ENCODE results near the gene VTN.

The VTN gene

DNA sequence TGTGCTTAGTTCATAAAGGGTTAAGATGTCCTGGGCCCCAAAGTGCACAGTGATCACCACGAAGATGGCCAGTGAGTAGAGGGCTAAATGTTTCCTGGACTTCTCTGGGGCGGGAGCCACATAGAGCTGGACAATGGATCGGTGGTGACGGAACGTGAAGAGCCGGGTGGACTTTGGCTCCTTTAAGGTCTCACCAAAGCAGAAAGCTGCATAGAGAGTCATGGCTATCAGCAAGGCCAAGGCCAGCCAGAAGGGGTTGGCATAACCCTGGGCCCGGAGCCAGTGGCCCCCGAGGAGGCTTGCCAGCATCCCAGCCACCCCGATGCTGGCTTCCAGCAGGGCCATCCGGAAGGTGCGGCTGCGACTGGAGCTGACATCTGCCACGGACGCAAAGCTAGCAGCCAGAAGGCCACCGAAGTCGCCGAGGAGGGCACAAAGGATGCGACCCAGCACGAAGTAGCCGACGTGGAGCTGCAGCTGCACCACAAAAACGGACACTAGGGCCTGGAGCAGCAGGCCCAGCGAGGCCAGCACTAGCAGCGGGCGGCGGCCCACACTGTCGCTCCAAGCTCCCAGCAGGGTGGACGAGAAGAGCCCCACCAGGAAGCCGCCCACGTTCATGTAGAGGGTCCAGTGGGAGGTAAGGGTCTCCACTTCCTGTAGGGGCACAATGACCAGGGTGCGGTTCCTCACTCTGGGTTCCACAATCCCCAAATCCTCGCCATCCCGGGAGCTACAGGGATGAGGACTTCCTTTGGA is 34.9 kb upstream of the VTN start:
- peak overlapping the region; percentile 77 for H3K4me3 ChIP-seq (ENCODE audit: low read length)
- H3K4me1 ChIP-seq (ENCODE audit: control insufficient read depth, insufficient read depth, low read length), result peaks cover 15% of the 10 kb centered on the region
- peak; percentile 18 for DNase-seq (ENCODE audit: low read depth)
- peaks cover 13% of the 10 kb centered on the region for H3K36me3 ChIP-seq (ENCODE audit: control insufficient read depth, insufficient read depth, low read length, severe bottlenecking)
- H3K9ac ChIP-seq (ENCODE audit: low read length), result peak overlapping the region; percentile 66
- H3K27me3 ChIP-seq (replicated peaks; ENCODE audit: control insufficient read depth, insufficient read depth, low read length), result no peaks in the 10 kb centered on the region
- no peaks in the 10 kb centered on the region for H3K9me3 ChIP-seq (ENCODE audit: control insufficient read depth, low read length)

- Histone ChIP-seq H3K9ac (ENCODE audit: low read length) (peak overlapping the region; percentile 66), H3K36me3 (ENCODE audit: control insufficient read depth, insufficient read depth, low read length, severe bottlenecking) (peaks cover 13% of the 10 kb centered on the region), H3K4me1 (ENCODE audit: control insufficient read depth, insufficient read depth, low read length) (peaks cover 15% of the 10 kb centered on the region), H3K9me3 (ENCODE audit: control insufficient read depth, low read length) (no peaks in the 10 kb centered on the region), H3K4me3 (ENCODE audit: low read length) (no peak overlapping the region), H3K27me3 (replicated peaks; ENCODE audit: control insufficient read depth, insufficient read depth, low read length) (no peaks in the 10 kb centered on the region)
- DNase-seq (ENCODE audit: low read depth), result no peak
Measured at GRCh38 chr17:28404461-28404811, 34.3 kb upstream of the VTN start.

DNA sequence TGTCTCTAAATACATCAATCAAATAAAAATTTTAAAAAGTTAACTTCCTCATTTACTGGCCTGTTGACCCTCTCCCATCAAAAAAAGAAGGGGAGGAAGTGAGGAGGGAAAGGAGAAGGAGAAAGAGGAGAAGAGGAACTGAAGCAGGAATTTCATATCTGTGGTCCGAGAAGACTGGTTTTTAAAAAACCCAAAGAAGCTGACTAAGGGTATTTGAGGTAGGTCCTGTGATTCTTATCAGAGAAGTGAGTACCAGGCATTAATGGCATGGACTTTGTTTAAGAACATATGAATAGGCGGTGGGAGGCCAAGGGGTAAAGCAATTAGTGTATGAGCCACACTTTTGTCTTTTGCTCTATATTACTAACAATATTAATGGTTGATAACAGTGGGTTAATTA is 33.9 kb upstream of the VTN start:
- Histone ChIP-seq H3K36me3 (ENCODE audit: control insufficient read depth, insufficient read depth, low read length, severe bottlenecking) (peaks cover 16% of the 10 kb centered on the region), H3K4me1 (ENCODE audit: control insufficient read depth, insufficient read depth, low read length) (peaks cover 18% of the 10 kb centered on the region), H3K27me3 (replicated peaks; ENCODE audit: control insufficient read depth, insufficient read depth, low read length) (no peaks in the 10 kb centered on the region), H3K9me3 (ENCODE audit: control insufficient read depth, low read length) (no peaks in the 10 kb centered on the region), H3K9ac (ENCODE audit: low read length) (no peak overlapping the region), H3K4me3 (ENCODE audit: low read length) (no peak overlapping the region)
- DNase-seq (ENCODE audit: low read depth), result no peak

GRCh38 chr17:28402844-28403243 is 32.7 kb upstream of the VTN start:
- H3K27me3 ChIP-seq (replicated peaks; ENCODE audit: control insufficient read depth, insufficient read depth, low read length), result no peaks in the 10 kb centered on the region
- no peaks in the 10 kb centered on the region for H3K9me3 ChIP-seq (ENCODE audit: control insufficient read depth, low read length)
- peaks cover 30% of the 10 kb centered on the region for H3K4me1 ChIP-seq (ENCODE audit: control insufficient read depth, insufficient read depth, low read length)
- H3K4me3 ChIP-seq (ENCODE audit: low read length), result no peak overlapping the region
- H3K36me3 ChIP-seq (ENCODE audit: control insufficient read depth, insufficient read depth, low read length, severe bottlenecking), result peaks cover 17% of the 10 kb centered on the region
- DNase-seq (ENCODE audit: low read depth), result no peak
- no peak overlapping the region for H3K9ac ChIP-seq (ENCODE audit: low read length)

GRCh38 chr17:28402224-28402630 is 32.1 kb upstream of the VTN start:
- H3K4me3 ChIP-seq (ENCODE audit: low read length), result no peak overlapping the region
- H3K27me3 ChIP-seq (replicated peaks; ENCODE audit: control insufficient read depth, insufficient read depth, low read length), result no peaks in the 10 kb centered on the region
- DNase-seq (ENCODE audit: low read depth), result no peak
- H3K9me3 ChIP-seq (ENCODE audit: control insufficient read depth, low read length), result no peaks in the 10 kb centered on the region
- H3K36me3 ChIP-seq (ENCODE audit: control insufficient read depth, insufficient read depth, low read length, severe bottlenecking), result peaks cover 17% of the 10 kb centered on the region
- peaks cover 36% of the 10 kb centered on the region for H3K4me1 ChIP-seq (ENCODE audit: control insufficient read depth, insufficient read depth, low read length)
- no peak overlapping the region for H3K9ac ChIP-seq (ENCODE audit: low read length)

- Histone ChIP-seq H3K4me3 (ENCODE audit: low read length) (no peak overlapping the region), H3K9me3 (ENCODE audit: control insufficient read depth, low read length) (no peaks in the 10 kb centered on the region), H3K9ac (ENCODE audit: low read length) (no peak overlapping the region), H3K4me1 (ENCODE audit: control insufficient read depth, insufficient read depth, low read length) (peaks cover 39% of the 10 kb centered on the region), H3K27me3 (replicated peaks; ENCODE audit: control insufficient read depth, insufficient read depth, low read length) (no peaks in the 10 kb centered on the region), H3K36me3 (ENCODE audit: control insufficient read depth, insufficient read depth, low read length, severe bottlenecking) (peaks cover 17% of the 10 kb centered on the region)
- DNase-seq (ENCODE audit: low read depth), result no peak
Measured at GRCh38 chr17:28399808-28400207, 29.7 kb upstream of the VTN start.

- Histone ChIP-seq H3K9me3 (ENCODE audit: control insufficient read depth, low read length) (no peaks in the 10 kb centered on the region), H3K27me3 (replicated peaks; ENCODE audit: control insufficient read depth, insufficient read depth, low read length) (no peaks in the 10 kb centered on the region), H3K4me3 (ENCODE audit: low read length) (no peak overlapping the region), H3K36me3 (ENCODE audit: control insufficient read depth, insufficient read depth, low read length, severe bottlenecking) (peaks cover 17% of the 10 kb centered on the region), H3K9ac (ENCODE audit: low read length) (no peak overlapping the region), H3K4me1 (ENCODE audit: control insufficient read depth, insufficient read depth, low read length) (peaks cover 44% of the 10 kb centered on the region)
- DNase-seq (ENCODE audit: low read depth), result peak; percentile 10
Measured at GRCh38 chr17:28398280-28398981, 28.3 kb upstream of the VTN start.

GRCh38 chr17:28397687-28398279 is 27.7 kb upstream of the VTN start:
- DNase-seq (ENCODE audit: low read depth), result no peak
- H3K27me3 ChIP-seq (replicated peaks; ENCODE audit: control insufficient read depth, insufficient read depth, low read length), result no peaks in the 10 kb centered on the region
- no peak overlapping the region for H3K4me3 ChIP-seq (ENCODE audit: low read length)
- H3K9me3 ChIP-seq (ENCODE audit: control insufficient read depth, low read length), result no peaks in the 10 kb centered on the region
- H3K36me3 ChIP-seq (ENCODE audit: control insufficient read depth, insufficient read depth, low read length, severe bottlenecking), result peaks cover 17% of the 10 kb centered on the region
- no peak overlapping the region for H3K9ac ChIP-seq (ENCODE audit: low read length)
- peaks cover 46% of the 10 kb centered on the region for H3K4me1 ChIP-seq (ENCODE audit: control insufficient read depth, insufficient read depth, low read length)

- peaks cover 49% of the 10 kb centered on the region for H3K4me1 ChIP-seq (ENCODE audit: control insufficient read depth, insufficient read depth, low read length)
- DNase-seq (ENCODE audit: low read depth), result no peak
- peaks cover 13% of the 10 kb centered on the region for H3K36me3 ChIP-seq (ENCODE audit: control insufficient read depth, insufficient read depth, low read length, severe bottlenecking)
- no peak overlapping the region for H3K9ac ChIP-seq (ENCODE audit: low read length)
- H3K9me3 ChIP-seq (ENCODE audit: control insufficient read depth, low read length), result no peaks in the 10 kb centered on the region
- no peak overlapping the region for H3K4me3 ChIP-seq (ENCODE audit: low read length)
- no peaks in the 10 kb centered on the region for H3K27me3 ChIP-seq (replicated peaks; ENCODE audit: control insufficient read depth, insufficient read depth, low read length)
Measured at GRCh38 chr17:28397275-28397674, 27.2 kb upstream of the VTN start.

- no peak overlapping the region for H3K9ac ChIP-seq (ENCODE audit: low read length)
- no peaks in the 10 kb centered on the region for H3K27me3 ChIP-seq (replicated peaks; ENCODE audit: control insufficient read depth, insufficient read depth, low read length)
- H3K36me3 ChIP-seq (ENCODE audit: control insufficient read depth, insufficient read depth, low read length, severe bottlenecking), result peaks cover 8% of the 10 kb centered on the region
- DNase-seq (ENCODE audit: low read depth), result no peak
- no peaks in the 10 kb centered on the region for H3K9me3 ChIP-seq (ENCODE audit: control insufficient read depth, low read length)
- H3K4me3 ChIP-seq (ENCODE audit: low read length), result no peak overlapping the region
- peaks cover 49% of the 10 kb centered on the region for H3K4me1 ChIP-seq (ENCODE audit: control insufficient read depth, insufficient read depth, low read length)
Measured at GRCh38 chr17:28396635-28397239, 26.6 kb upstream of the VTN start.

DNA sequence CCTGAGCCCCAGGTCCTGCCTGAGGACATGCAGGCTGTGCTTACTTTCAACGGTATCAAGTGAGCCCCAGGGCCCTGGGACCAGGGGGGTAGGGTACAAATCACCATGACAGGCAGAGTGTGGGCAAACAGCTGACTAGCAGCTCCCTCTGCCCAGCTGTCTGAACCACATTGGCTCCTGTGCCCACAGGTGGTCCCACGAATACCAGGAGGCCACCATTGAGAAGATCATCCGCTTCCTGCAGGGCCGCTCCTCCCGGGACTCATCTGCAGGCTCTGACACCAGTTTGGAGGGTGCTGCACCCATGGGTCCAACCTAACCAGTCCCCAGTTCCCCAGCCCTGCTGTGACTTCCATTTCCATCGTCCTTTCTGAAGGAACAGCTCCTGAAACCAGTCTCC is 25.9 kb upstream of the VTN start:
- no peak for DNase-seq (ENCODE audit: low read depth)
- Histone ChIP-seq H3K4me1 (ENCODE audit: control insufficient read depth, insufficient read depth, low read length) (peaks cover 49% of the 10 kb centered on the region), H3K27me3 (replicated peaks; ENCODE audit: control insufficient read depth, insufficient read depth, low read length) (no peaks in the 10 kb centered on the region), H3K36me3 (ENCODE audit: control insufficient read depth, insufficient read depth, low read length, severe bottlenecking) (peaks cover 4% of the 10 kb centered on the region), H3K9ac (ENCODE audit: low read length) (no peak overlapping the region), H3K9me3 (ENCODE audit: control insufficient read depth, low read length) (no peaks in the 10 kb centered on the region), H3K4me3 (ENCODE audit: low read length) (no peak overlapping the region)
